GM19238 (cell line): ENCODE measurements around the gene NANOS1.

Source experiments
- DNase-seq: peaks from one replicate; pipeline ENCODE4 v3.0.0; 2011; ENCODE audit warnings: low spot score; ENCODE audit not compliant: insufficient read length

NANOS1 gene, protein sequence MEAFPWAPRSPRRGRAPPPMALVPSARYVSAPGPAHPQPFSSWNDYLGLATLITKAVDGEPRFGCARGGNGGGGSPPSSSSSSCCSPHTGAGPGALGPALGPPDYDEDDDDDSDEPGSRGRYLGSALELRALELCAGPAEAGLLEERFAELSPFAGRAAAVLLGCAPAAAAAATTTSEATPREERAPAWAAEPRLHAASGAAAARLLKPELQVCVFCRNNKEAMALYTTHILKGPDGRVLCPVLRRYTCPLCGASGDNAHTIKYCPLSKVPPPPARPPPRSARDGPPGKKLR

DNA sequence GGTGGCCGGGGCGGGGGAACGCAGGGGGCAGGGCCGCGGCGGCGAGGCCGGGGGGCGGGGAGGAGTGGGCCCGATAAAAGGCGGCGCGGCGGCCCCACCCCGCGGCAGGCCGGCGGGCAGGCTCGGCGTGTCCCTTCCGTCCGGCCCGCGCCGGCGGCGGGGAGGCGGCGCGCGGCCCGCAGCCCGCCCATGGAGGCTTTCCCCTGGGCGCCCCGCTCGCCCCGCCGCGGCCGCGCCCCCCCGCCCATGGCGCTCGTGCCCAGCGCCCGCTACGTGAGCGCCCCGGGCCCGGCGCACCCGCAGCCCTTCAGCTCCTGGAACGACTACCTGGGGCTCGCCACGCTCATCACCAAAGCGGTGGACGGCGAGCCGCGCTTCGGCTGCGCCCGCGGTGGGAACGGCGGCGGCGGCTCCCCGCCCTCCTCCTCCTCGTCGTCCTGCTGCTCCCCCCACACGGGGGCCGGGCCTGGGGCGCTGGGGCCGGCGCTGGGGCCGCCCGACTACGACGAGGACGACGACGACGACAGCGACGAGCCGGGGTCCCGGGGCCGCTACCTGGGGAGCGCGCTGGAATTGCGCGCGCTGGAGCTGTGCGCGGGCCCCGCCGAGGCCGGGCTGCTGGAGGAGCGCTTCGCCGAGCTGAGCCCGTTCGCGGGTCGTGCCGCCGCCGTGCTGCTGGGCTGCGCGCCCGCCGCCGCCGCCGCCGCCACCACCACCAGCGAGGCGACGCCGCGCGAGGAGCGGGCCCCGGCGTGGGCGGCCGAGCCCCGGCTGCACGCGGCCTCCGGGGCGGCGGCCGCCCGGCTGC, at the start of gene NANOS1:
Gene NANOS1 (plus strand): TSS at position 102 of the 808 bp plus-strand sequence. CDS start 88 bp downstream, at position 190.
- peak; percentile 62 for DNase-seq

DNA sequence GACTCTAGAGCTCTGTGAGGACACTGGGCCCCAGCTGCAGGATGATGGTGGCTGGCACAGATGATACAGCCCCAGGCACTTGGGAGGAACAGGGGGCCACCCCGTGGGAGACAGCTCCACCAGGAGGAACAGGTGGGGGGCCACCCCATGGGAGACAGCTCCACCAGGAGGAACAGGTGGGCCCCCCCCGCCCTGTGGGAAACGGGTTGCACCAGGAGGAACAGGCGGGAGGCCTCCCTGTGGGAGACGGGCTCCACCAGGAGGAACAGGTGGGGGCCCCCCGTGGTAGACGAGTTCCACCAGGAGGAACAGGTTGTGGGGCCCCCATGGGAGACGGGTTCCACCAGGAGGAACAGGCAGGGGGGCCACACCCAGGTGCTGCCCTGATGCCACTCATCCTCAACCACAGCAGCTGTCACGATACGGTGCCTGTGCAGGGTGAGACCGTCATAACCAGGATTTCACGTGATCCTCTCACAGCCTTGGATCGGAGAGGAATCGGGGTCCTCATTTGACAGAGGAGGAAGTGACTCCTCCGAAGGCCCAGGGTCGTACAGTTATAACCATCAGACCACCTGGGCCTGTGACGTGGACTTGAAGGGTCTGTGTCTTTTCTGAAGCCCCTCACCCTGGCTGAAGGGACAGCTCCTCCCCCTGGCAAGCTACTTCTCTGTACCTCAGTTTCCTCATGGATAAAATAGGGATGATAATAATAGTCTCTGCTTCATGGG, 49.2 kb upstream of the NANOS1 start:
- DNase-seq: no peak

DNA sequence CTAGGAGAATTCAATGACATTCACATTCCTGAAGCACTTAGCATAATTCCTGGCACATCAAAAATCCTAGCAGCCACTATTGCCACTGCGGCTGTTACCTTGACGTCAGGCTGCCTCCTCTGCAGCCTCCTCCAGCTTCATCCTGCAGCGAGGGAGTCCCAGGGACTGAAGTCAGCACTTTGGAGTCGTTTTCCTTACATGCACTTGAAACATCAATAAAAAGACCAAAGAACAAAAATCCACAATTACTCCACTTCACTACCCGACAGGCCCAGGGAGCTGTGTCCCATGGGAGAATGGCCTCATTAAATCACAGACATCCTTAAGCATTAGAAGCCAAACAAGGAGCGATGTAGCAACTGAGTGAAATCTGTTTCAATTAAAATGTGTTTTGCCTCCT, 48.6 kb upstream of the NANOS1 start:
- DNase-seq: no peak

DNA sequence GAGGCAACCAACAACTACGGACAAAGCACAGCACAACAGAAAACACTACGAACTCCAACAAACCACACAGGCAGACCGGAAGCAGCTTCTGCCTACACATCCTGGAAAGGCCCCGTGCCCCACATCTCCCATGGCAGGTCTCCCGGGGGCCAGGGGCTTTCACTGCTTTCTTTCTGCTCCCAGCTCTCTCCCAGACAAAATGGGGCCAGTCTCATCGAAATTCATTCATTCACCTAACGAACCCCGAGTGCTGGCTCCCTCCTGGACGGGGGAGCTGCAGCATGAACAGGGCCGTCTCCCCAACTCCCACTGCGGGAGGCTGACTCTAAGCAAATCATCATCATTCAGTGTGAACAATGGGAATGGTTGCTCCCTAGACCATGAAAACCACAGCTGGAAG, 47.6 kb upstream of the NANOS1 start:
- DNase-seq: no peak

DNA sequence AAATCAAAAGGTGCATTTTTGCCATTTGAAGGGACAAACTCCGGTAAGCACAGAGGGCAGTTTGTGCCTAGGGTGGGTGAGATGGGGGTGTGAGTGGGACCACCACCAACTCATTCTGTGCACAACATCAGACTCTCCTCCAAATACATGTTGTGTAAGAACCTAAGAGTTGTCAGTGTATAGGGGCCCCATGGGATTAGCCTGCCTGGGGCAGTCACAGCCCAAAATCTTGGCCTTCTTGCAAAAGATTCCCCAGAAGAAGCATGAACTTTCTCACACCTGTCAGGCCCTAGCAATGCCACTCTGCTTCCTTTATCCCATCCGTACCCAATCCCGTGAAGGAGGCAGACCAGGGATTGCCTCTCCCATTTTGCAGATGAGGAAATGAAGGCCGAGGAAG, 47.1 kb upstream of the NANOS1 start:
- DNase-seq: no peak

DNA sequence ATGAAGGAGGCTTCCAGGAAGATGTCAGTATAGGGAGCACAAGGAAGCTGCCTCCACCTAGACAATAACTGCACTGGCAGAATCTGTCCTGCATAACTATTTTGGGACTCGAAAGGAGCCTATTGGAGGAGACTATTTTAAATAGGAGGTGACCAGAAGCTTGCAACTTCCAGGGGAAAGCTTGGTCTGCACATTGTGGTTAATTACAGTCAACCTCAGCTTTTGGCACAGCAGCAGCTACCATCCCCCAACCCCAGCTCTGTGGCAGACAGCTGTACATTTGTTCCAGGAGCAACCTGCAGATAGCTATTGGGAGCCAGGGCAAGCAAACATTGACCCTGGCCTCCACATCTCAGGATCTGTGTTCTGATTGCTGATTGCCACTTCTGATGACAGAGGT, 46.3 kb upstream of the NANOS1 start:
- no peak for DNase-seq

DNA sequence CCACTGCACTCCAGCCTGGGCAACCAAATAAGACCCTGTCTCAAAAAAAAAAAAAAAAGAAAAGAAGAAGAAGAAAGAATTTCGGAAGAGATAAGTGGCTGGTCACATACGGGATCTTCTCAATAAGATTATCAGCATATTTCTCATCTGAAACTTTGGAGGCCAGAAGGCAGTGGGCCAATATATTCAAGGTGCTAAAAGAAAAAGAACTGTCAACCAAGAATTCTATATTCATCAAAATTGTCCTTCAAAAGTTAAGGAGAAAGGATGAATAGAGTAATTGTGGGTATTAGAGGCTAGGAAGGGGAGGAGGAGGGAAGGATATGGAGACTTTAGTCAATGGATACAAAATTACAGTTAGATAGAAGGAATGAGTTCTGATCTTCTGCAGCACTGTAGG, 43.9 kb upstream of the NANOS1 start:
- no peak for DNase-seq

DNA sequence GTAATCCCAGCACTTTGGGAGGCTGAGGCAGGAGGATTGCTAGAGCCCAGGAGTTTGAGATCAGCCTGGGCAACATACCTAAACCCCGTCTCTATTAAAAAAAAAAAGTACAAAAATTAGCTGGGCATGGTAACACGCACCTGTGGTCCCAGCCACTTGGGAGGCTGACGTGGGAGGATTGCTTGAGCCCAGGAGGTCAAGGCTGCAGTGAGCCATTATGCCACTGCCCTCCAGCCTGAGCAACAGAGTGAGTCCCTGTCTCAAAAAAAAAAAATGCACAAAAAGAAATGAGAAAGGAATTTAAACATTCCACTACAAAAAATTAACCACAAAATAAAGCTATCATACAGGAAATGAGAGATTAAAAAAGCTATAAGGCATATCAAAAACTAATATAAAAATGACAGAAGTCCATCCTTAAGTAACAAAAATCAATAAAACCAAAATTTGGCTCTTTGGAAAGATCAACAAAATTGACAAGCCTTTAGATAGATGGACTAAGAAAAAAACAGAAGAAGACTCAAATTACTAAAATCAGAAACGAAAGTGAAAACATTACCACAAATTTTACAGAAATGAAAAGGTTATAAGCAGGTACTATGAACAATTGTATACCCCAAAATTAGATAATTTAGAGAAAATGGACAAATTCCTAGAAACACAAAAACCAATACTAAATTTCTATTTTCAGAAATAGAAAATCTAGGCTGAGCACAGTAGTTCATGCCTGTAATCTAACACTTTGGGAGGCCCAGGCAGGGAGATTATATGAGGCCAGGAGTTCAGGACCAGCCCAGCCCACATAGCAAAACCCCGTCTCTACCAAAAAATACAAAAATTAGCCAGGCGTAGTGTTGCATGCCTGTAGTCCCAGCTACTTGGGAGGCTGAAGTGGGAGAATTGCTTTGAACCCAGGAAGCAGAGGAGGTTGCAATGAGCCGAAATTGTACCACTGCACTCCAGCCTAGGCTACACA, 42.4 kb upstream of the NANOS1 start:
- DNase-seq: no peak

DNA sequence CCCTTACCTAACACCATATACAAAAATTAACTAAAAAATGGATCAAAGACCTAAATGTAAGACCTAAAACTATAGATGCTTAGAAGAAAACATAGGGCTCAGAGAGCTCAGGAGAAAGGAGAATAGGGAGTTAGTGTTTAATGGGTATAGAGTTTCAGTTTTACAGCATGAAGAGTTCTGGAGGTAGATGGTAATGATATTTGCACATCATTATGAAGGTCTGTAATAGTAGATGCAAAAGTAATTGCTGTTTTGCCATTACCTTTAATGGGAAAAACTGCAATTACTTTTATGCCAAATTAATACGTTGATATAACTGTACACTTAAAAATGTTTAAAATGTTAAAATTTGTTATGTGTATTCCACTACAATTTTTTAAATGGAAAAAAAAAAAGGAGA, 39.2 kb upstream of the NANOS1 start:
- DNase-seq: no peak

DNA sequence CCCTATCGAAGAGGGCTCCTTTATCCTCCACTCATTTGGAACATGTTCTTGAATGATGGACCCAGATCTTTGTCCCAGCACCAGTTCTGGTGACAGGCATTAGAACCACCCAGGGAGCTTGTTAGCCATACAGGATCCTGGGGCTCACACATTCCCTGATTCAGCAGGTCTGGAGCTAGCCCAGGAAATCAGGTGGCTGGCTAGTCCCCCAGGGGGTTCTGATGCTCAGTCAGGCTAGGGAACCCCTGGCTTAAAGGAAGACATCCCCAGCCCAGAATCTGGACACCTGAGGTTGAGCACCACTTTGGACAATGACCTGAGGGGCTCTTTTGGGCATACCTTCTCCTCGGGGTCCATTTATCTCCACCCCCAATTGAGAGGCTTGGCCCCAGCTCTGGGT, 37.0 kb upstream of the NANOS1 start:
- no peak for DNase-seq

DNA sequence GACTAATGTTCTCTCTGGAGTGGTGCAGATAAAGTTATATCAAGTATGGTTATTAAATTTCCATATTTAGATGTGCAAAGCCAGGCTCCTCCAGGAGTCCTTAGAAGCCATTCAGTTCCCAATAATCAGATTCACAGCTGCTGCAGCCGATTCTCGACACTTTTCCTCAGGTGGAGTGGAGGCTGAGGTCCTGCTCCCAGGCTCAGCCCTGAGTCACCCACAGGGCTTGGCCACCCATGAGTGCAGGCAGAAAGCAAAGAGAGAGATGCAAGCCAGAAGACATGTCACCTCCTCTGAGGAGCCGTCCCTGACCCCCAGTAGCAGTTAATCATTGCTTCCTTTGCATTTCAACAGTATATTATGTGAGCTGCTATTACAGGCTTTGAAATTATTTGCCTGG, 36.3 kb upstream of the NANOS1 start:
- no peak for DNase-seq

DNA sequence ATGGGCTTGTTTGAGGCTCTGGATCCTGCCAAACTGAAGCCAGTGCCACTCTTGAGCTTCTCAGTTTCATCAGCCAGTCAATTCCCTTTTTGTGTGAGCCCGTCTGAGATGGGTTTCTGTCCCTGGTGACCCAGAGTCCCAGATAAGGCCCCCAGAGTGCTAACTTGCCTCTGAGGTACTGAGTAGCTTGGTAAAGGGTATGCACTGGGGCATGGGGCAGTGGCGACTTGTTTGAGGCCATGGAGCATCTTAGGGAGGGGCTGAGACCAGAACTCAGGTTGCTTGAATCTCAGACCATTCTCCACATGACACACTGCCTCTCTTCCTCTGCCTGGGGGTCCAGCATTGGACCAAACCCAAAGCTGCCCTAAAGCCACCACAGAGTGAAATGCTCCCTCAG, 35.2 kb upstream of the NANOS1 start:
- no peak for DNase-seq

DNA sequence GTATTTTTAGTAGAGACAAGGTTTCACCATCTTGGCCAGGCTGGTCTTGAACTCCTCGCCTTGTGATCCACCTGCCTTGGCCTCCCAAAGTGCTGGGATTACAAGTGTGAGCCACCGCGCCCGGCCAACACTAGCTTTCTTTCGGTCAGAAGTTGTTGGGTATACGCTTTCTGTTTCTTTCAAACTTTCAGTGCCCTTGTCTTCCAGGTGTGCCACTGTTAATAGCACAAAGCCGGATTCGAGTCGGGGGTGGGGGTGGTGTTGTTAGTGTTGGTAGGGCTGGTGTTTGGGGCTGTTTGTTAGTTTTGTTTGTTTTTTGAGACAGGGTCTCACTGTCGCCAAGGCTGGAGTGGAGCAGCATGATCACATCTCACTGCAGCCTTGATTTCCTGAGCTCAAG, 33.8 kb upstream of the NANOS1 start:
- no peak for DNase-seq

DNA sequence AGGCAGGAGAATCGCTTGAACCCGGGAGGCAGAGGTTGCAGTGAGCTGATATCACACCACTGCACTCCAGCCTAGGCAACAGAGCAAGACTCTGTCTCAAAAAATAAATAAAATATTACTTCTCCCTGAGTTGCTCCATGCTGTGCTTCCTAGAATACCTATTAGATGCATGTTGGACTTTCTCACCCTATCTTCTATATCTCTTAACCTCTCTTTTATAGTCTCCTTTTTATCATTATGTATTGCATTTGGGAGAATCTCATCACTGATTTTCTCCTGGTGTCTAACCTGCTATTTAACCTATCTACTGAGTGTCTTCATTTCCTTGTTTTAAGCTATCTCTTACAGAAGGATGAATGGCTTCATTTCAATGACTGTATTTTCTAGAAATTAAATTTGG, 32.1 kb upstream of the NANOS1 start:
- DNase-seq: no peak

DNA sequence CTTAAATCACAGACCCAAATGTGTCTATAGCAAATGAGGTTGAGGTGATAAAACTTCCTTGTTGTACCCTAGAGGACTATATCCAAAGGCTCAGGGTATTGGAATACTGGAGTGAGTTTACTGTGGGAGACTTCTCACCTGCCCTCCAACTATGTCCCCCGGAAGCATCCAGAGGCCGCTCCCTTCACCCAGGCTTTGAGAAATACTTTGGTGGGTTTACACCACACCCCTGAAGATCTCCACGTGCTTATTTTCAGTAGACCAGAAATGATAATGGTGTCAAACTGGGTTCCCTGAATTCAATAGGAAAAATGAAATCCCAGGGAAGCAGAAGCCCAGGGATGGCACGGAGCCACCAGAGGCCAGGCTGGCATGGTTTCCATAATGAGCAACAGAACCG, 31.3 kb upstream of the NANOS1 start:
- no peak for DNase-seq

DNA sequence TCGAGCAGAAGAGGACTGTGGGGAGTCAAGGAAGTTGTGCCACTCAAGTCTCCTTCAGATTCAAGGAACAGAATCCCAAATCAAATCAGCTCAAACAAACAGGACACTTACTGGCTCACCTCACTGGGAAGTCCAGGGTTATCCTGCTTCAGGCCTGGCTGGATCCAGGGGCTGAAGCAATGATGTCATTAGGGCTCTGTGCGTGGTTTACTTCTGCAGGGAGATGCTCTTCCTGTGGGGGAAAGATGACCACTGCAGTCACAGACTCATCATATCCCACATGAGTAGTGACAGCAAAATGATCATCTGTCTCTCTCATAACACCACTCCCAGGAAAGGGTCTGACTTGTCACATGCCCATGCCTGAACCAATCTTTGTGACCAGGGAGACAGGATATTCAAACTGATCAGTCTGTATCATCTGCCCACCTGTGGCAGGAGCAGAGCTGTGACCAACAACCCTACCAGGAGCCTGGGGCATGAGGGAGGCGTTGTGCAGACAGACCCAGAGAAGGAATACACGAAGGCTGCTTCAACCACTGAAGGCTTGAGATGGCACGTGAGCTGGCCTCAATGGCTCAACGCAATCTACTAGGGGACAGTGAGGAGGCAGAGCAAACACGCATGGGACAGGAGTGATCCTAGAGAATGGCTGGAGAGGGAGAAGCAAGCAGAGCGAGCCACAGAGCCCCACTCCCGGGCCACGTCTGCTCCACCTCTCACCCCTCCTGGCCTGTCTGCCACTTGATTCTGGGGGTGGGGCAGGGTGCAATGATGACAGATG, 27.6 kb upstream of the NANOS1 start:
- DNase-seq: no peak

DNA sequence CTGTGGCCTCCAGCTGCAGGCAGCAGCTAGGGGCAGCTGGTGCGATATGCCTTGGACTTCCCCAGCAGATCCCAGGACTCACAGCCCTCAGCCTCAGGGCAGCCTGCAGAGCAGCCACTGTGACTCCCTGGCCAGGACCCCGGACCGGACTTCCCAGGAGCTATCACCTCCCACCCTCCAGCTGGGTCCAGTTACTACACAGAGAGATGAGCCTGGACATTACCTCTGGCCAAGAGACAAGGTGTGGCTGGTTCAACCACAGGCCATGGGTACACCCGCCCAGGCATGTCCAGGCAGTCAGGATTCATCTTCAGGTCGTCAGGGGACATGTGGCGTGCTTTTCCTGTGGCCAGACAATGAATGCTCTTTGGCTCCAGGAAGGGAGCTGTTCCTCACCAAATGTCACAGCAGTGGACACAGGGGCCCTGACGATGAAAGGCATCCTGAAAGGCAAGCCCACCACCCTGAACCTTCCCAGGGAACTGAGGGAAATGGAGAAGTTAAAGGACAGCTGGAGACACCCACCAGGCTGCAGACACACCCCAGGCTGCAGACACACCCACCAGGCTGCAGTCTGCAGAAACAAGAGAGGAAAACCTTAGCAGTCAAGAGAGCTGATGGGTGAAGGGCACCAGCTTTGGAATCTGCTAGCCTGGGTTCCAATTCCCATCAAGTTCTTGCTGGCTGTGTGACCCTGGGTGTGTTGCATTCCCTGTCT, 25.8 kb upstream of the NANOS1 start:
- no peak for DNase-seq

DNA sequence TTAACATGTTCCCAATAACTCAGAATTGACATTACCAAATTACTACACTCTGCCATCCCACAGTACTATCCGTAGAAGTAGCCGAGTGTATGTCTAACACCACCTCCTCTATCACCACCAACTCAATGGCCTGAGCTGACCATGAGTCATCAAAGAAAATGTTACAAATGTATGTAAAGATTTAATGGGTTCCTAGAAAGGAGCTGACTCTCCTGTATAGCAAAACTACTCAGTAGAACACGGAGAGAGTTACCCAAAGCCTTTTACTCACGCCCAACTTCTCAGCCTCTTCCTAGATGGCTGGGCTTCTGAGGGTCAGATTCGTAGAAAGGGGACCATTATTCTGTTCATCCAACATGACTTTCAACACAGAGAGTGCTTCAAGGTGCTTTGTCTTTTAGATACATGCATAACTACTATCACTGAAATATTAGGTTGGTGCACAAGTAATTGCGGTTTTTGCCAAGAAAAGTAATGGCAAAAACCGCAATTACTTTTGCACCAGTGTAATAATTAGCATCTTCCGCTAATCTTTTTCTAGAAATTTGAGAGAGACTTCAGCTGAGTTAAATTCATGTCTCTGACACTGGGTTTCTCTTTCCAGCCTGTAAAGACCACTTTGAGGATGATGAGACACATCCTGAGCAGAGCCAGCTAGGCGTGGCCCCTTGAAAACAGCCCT, 24.0 kb upstream of the NANOS1 start:
- no peak for DNase-seq
